ENCODE data around the gene CA10. TPM values are rescaled to one million over a fixed set of nuclear protein-coding genes. Genes with fewer than 3 reads are reported as not detected.

The CA10 gene
- total and polyA plus RNA-seq, 2 of the 4 experiments (the other 2 are of a cell fraction) = not detected

DNA sequence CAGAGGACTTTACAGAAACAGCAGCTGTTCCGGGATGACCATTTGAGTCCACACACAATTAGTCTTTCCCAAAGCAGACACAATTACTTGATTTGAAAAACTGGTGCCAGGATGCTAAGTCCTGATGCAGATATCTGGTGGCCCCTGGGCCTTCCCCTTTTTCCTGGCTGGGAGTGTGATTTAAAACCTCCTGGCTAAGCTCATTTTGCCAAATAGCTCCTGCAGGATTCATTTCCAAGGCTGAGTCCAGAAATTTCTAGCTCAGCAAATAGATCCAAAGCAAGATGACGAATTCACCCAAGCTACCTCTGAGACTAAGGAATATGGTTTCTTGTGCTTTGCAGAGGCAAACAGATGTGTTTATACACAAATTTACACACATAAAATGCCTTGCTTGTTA lies 422.2 kb downstream of the CA10 start:
- intact Hi-C loops (cut with micrococcal nuclease) = no loop called here
- Histone ChIP-seq H3K23ac (ENCODE audit: low read depth, low read length) (no peak overlapping the region), H2BK120ac (ENCODE audit: low read depth, low read length) (no peak overlapping the region), H2AK9ac (replicated peaks; ENCODE audit: low read depth, low read length, poor library complexity) (no peak overlapping the region), H2BK5ac (ENCODE audit: low read depth, low read length, poor library complexity, severe bottlenecking) (no peak overlapping the region), H3K9ac (ENCODE audit: low read depth, low read length) (no peak overlapping the region), H3K4me3 (ENCODE audit: insufficient read depth, low read depth, low read length) (no peak overlapping the region), H2BK20ac (ENCODE audit: low read depth, low read length) (no peak overlapping the region), H3K14ac (replicated peaks; ENCODE audit: low read depth, low read length) (no peak overlapping the region), H3K9me1 (ENCODE audit: insufficient read depth, low read length) (no peaks in the 10 kb centered on the region), H3K79me1 (ENCODE audit: low read depth in 1 of 2, low read length in 2 of 2) (no peaks in the 10 kb centered on the region), H2AK5ac (ENCODE audit: low read depth, low read length) (no peak overlapping the region), H3K36me3 (ENCODE audit: control insufficient read depth, insufficient read depth, low read length) (no peaks in the 10 kb centered on the region), H4K20me1 (ENCODE audit: insufficient read depth, low read length) (no peaks in the 10 kb centered on the region), H3K9me3 (ENCODE audit: control insufficient read depth, insufficient read depth, low read length) (peaks cover 16% of the 10 kb centered on the region), H4K8ac (ENCODE audit: low read depth in 2 of 2, low read length in 2 of 2) (no peak overlapping the region), H3K4me2 (ENCODE audit: low read depth, low read length) (no peak overlapping the region), H2AFZ (replicated peaks; ENCODE audit: low read length, poor library complexity) (no peak overlapping the region), H2BK15ac (ENCODE audit: low read depth, low read length) (no peak overlapping the region), H3K4me1 (ENCODE audit: control insufficient read depth, insufficient read depth, low read length) (no peaks in the 10 kb centered on the region), H3K56ac (ENCODE audit: extremely low read depth, insufficient read depth, low read length) (no peak overlapping the region), H4K91ac (ENCODE audit: insufficient read depth, low read depth, low read length) (no peak overlapping the region), H3K18ac (ENCODE audit: low read depth, low read length) (no peak overlapping the region), H3K27me3 (ENCODE audit: control insufficient read depth, insufficient read depth, low read length) (no peaks in the 10 kb centered on the region), H3K27ac (ENCODE audit: insufficient read depth, low read length) (no peak overlapping the region), H4K5ac (ENCODE audit: low read depth, low read length) (no peak overlapping the region), H3K4ac (ENCODE audit: low read depth, low read length) (no peak overlapping the region)
- ATAC-seq (ENCODE audit: low read depth) (no peak), DNase-seq (no peak)
- in situ Hi-C loops (cut with MboI; ENCODE audit: low sequenced_read_pairs) = no loop called here
- no peak for TF ChIP-seq MXI1 (IDR thresholded peaks at IDR 0.05; ENCODE audit: borderline replicate concordance, low read depth, low read length)
- no peak for TF ChIP-seq MAZ (IDR thresholded peaks at IDR 0.05; ENCODE audit: borderline replicate concordance, low read depth, low read length)
- no peak for TF ChIP-seq BHLHE40 (IDR thresholded peaks at IDR 0.05; ENCODE audit: low read depth, low read length)
- no peak for TF ChIP-seq MAFK (IDR thresholded peaks at IDR 0.05; ENCODE audit: low read depth, low read length)
- no peak for TF ChIP-seq FOS (IDR thresholded peaks at IDR 0.05; ENCODE audit: low read depth, low read length)
- TF ChIP-seq NFE2L2 (IDR thresholded peaks at IDR 0.05; ENCODE audit: low read depth, low read length) = no peak
- no peak for TF ChIP-seq RCOR1 (IDR thresholded peaks at IDR 0.05; ENCODE audit: insufficient replicate concordance, low read length)
- TF ChIP-seq, protein P1, sequence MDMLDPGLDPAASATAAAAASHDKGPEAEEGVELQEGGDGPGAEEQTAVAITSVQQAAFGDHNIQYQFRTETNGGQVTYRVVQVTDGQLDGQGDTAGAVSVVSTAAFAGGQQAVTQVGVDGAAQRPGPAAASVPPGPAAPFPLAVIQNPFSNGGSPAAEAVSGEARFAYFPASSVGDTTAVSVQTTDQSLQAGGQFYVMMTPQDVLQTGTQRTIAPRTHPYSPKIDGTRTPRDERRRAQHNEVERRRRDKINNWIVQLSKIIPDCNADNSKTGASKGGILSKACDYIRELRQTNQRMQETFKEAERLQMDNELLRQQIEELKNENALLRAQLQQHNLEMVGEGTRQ (IDR thresholded peaks at IDR 0.05; ENCODE audit: low read depth, low read length) = no peak
- no peak for TF ChIP-seq RAD21 (IDR thresholded peaks at IDR 0.05; ENCODE audit: low read length)
- no CpG with 5 or more reads among the region's 2 CpGs for WGBS, 2 experiments (ENCODE audit: extremely low coverage in 2 of 2, insufficient read length in 1 of 2)
- ChIA-PET CTCF (no interaction called here), POLR2A (ENCODE audit: unreplicated experiment) (no interaction called here)
- dilution Hi-C loops (cut with HindIII; ENCODE audit: low sequenced_read_pairs, unreplicated experiment) = no loop called here
- no TSS peak for BruUV-seq (replicated peaks)
